Colonic mucosa (tissue), 4 donors: ENCODE results near the gene ITGB8. TPM values are rescaled to one million over a fixed set of nuclear protein-coding genes. Genes with fewer than 3 reads are reported as not detected.

Experiments
- DNase-seq: peaks from one replicate; pipeline ENCODE4 v3.0.0-alpha.2; 2020
- H3K27ac ChIP-seq: fragments of 200-600 bp; one replicate; pipeline ENCODE4 v1.8.0; 2021
- H3K27me3 ChIP-seq: fragments of 200-600 bp; one replicate; pipeline ENCODE4 v1.8.0; 2021
- H3K36me3 ChIP-seq: fragments of 200-600 bp; one replicate; pipeline ENCODE4 v1.8.0; 2021
- H3K4me1 ChIP-seq: fragments of 200-600 bp; one replicate; pipeline ENCODE4 v1.8.0; 2021; ENCODE audit warnings: mild to moderate bottlenecking
- H3K4me3 ChIP-seq: fragments of 200-600 bp; one replicate; pipeline ENCODE4 v1.8.0; 2021
- H3K9ac ChIP-seq, 2 donors: one replicate each; pipeline ENCODE4 v1.7.0; 2013; ENCODE audit warnings: control low read depth in 2 of 2, low read depth in 2 of 2, low read length in 2 of 2
- H3K9me3 ChIP-seq: fragments of 200-600 bp; one replicate; pipeline ENCODE4 v1.8.0; 2021
- CTCF ChIP-seq: fragments of 200-600 bp; IDR thresholded peaks from one replicate; pipeline ENCODE4 v1.8.0; 2022; ENCODE audit warnings: antibody characterized with exemption, mild to moderate bottlenecking
- intact Hi-C: fragments of 100-400 bp; cut with DNase I; formaldehyde crosslinking; loops from one replicate; pipeline ENCODE4 v1.14.1; 2022
- total RNA-seq, 2 donors: library from RNA; stranded (reverse); fragmentation: NEBNext Ultra II Directional in 1 of 2; extraction: Animal tissue kit (Norgen Biotek cat#: 25700) in 1 of 2; gene quantifications; one replicate each; pipeline ENCODE4 v1.2.1, GENCODE V29; 2021
- donor health status: healthy.
- donor health status: DM: no; HTN: no; CAD: no.
- donor health status: DM: no; HTN: no; CAD: no.

Gene ITGB8
- total RNA-seq, 2 donors from 2014 or later, result 7.3 to 8.1 TPM

GRCh38 chr7:20417675-20418382 lies 87.1 kb downstream of the ITGB8 start:
- peak; percentile 41 for DNase-seq
- no peak overlapping the region for H3K9ac ChIP-seq
- intact Hi-C loops, result no loop called here
- no peaks in the 10 kb centered on the region for H3K27me3 ChIP-seq
- H3K9me3 ChIP-seq, result no peaks in the 10 kb centered on the region
- H3K4me3 ChIP-seq, result no peak overlapping the region
- H3K36me3 ChIP-seq, result no peaks in the 10 kb centered on the region
- H3K4me1 ChIP-seq, result no peaks in the 10 kb centered on the region
- peak overlapping the region; percentile 57 for H3K27ac ChIP-seq
- no peak for TF ChIP-seq CTCF

- TF ChIP-seq CTCF, result no peak
- Histone ChIP-seq H3K36me3 (no peaks in the 10 kb centered on the region), H3K27ac (no peak overlapping the region), H3K9me3 (no peaks in the 10 kb centered on the region), H3K4me1 (no peaks in the 10 kb centered on the region), H3K4me3 (no peak overlapping the region), H3K9ac (no peak overlapping the region), H3K27me3 (no peaks in the 10 kb centered on the region)
- no peak for DNase-seq
- intact Hi-C loops, result no loop called here
These were observed 93.8 kb downstream of the ITGB8 start for GRCh38 chr7:20424500-20424899.

GRCh38 chr7:20430664-20431063 lies 100.0 kb downstream of the ITGB8 start:
- H3K27me3 ChIP-seq, result no peaks in the 10 kb centered on the region
- H3K27ac ChIP-seq, result no peak overlapping the region
- no peak overlapping the region for H3K4me3 ChIP-seq
- no peak overlapping the region for H3K9ac ChIP-seq
- no peaks in the 10 kb centered on the region for H3K4me1 ChIP-seq
- no peaks in the 10 kb centered on the region for H3K9me3 ChIP-seq
- no peaks in the 10 kb centered on the region for H3K36me3 ChIP-seq
- no peak for TF ChIP-seq CTCF
- DNase-seq, result no peak
- intact Hi-C loops, result loop anchor here (10.0 kb wide), 1 partner anchor 116 kb away; no protein-coding TSS in a partner anchor

- no peaks in the 10 kb centered on the region for H3K27me3 ChIP-seq
- DNase-seq, result no peak
- no peaks in the 10 kb centered on the region for H3K36me3 ChIP-seq
- no peak overlapping the region for H3K4me3 ChIP-seq
- TF ChIP-seq CTCF, result no peak
- H3K4me1 ChIP-seq, result no peaks in the 10 kb centered on the region
- no peak overlapping the region for H3K27ac ChIP-seq
- no peak overlapping the region for H3K9ac ChIP-seq
- intact Hi-C loops, result loop anchor here (10.0 kb wide), 1 partner anchor 116 kb away; no protein-coding TSS in a partner anchor
- H3K9me3 ChIP-seq, result no peaks in the 10 kb centered on the region
These were observed 100.4 kb downstream of the ITGB8 start for GRCh38 chr7:20431146-20431545.

GRCh38 chr7:20432071-20432470 lies 101.4 kb downstream of the ITGB8 start:
- intact Hi-C loops, result loop anchor here (10.0 kb wide), 1 partner anchor 117 kb away; no protein-coding TSS in a partner anchor
- H3K9ac ChIP-seq, result no peak overlapping the region
- H3K36me3 ChIP-seq, result no peaks in the 10 kb centered on the region
- H3K27me3 ChIP-seq, result no peaks in the 10 kb centered on the region
- no peak for DNase-seq
- H3K4me3 ChIP-seq, result no peak overlapping the region
- H3K9me3 ChIP-seq, result no peaks in the 10 kb centered on the region
- H3K4me1 ChIP-seq, result no peaks in the 10 kb centered on the region
- H3K27ac ChIP-seq, result no peak overlapping the region
- no peak for TF ChIP-seq CTCF
